Measurements from ENCODE around the gene KLC1.

The KLC1 gene

GRCh38 chr14:103721334-103722120 is 92.5 kb downstream of the KLC1 start:
- DNase-seq (ENCODE audit: low read depth), result peak; percentile 33

DNA sequence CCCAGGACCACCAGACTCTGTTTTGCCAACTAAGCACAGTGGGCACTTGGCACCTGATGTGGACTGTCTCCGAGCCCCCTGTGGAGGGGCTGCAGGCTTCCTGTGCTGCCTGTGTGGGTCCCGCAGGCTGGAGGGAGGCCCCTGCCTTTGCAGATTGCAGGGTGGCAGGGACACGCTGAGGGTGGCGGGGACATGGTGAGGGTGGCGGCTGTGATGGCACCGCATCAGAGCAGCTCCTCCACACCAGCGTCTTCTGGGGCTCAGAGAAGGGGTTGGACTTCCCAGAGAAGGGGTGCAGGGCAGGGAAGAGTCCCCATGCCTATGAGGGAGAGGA is 94.7 kb downstream of the KLC1 start:
- no peak for DNase-seq (ENCODE audit: low read depth)

GRCh38 chr14:103724116-103724515 is 95.1 kb downstream of the KLC1 start:
- no peak for DNase-seq (ENCODE audit: low read depth)

- no peak for DNase-seq (ENCODE audit: low read depth)
Measured at GRCh38 chr14:103725001-103725682, 96.1 kb downstream of the KLC1 start.

DNA sequence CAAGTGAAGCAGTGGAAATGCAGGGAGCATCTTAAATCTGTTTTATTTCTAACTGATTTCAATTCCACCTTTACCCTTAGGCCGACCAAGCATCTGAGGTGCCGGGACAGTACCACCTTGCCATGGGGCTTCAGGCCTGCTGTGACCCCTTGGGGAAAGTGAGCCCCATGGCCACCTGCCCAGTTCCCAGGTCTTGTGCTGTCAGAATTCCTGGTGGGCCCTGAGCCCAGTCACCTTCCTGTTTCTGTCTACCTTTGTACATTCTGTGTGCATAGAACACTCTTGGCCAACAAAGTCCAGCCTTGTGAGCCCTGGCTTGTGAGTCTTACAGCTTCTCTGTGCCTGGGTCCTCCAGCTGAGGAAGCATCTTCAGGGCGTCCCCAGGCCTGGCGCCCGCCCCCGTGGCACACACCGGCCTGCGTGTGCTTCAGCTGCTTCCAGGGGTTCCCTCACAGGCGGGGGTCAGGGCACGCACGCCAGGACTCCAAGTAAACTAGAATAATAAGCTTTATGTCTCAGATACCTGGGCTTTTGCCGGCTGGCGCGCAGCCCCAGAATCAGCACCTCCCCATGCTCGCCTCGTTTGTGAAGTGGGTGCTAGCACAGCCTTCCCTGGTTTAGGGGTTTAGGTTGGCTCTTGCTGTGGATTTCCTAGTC is 96.9 kb downstream of the KLC1 start:
- DNase-seq (ENCODE audit: low read depth), result no peak

DNA sequence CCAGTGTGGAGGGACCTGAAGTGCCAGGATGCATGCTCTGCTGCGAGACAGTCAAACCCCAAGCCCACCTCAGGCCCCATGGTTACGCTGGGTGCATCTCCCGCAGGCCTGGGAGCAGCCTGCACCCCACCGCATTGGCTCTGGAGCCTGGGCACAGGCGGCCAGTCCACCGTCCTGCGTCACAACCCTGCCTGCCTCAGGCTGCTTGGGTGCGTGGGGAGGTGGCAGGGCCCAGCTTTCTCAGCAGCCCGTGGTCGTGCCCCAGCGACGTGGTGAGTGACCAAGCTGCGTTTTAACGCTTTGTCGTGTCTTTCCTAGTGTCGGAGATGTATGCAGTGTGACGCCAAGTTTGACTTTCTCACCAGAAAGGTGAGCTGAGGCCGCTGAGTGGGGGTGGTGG is 97.5 kb downstream of the KLC1 start:
- DNase-seq (ENCODE audit: low read depth), result no peak

DNA sequence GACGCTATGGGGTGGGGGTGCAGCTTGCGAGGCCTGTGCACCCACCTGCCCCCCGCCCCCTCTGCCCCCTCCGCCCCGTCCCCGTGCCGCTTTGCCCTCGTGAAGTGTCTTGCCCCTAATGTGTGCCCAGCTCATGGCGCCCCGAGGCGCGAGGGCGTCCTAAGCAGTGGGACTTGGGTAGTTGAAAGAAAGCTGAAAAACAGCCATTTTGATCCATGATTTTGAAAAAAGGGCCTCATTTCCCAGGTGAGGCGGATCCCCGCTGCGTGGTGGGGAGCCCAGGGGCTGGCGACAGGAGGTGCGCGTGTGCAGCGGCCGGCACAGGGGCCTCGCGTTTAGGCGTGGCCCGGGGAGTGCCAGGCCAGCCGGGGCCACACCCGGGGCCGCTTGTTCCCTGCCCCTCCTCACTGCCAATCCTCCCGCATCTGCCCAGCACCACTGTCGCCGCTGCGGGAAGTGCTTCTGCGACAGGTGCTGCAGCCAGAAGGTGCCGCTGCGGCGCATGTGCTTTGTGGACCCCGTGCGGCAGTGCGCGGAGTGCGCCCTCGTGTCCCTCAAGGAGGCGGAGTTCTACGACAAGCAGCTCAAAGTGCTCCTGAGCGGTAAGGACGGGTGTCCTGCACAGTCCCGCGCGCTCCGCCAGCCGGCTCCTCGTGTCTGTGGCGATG is 98.4 kb downstream of the KLC1 start:
- no peak for DNase-seq (ENCODE audit: low read depth)

DNA sequence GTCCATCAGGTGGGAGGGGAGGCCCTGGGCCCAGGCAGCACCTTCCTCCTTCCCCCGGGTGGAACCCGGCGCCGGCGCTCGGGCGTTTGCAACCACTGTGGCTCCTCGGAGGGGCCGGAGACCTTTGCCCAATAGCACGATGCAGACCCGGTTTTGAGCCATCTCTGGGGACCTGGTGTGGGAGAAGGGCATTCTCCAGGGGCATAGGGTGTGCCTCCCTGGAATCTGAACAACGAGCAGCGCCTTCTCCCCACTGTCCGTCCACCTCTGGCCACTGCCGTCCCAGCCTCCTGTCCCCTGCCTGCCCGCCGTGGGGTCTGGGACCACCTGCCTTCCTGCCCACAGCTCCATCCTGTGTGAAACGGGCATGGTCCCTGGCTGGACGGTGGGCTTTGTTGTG is 99.1 kb downstream of the KLC1 start:
- DNase-seq (ENCODE audit: low read depth), result no peak

GRCh38 chr14:103728721-103729120 is 99.7 kb downstream of the KLC1 start:
- DNase-seq (ENCODE audit: low read depth), result no peak

GRCh38 chr14:103729496-103730448 is 100.8 kb downstream of the KLC1 start:
- no peak for DNase-seq (ENCODE audit: low read depth)

GRCh38 chr14:103730490-103731035 is 101.6 kb downstream of the KLC1 start:
- no peak for DNase-seq (ENCODE audit: low read depth)

- DNase-seq (ENCODE audit: low read depth), result no peak
Measured at GRCh38 chr14:103731481-103731880, 102.5 kb downstream of the KLC1 start.

DNA sequence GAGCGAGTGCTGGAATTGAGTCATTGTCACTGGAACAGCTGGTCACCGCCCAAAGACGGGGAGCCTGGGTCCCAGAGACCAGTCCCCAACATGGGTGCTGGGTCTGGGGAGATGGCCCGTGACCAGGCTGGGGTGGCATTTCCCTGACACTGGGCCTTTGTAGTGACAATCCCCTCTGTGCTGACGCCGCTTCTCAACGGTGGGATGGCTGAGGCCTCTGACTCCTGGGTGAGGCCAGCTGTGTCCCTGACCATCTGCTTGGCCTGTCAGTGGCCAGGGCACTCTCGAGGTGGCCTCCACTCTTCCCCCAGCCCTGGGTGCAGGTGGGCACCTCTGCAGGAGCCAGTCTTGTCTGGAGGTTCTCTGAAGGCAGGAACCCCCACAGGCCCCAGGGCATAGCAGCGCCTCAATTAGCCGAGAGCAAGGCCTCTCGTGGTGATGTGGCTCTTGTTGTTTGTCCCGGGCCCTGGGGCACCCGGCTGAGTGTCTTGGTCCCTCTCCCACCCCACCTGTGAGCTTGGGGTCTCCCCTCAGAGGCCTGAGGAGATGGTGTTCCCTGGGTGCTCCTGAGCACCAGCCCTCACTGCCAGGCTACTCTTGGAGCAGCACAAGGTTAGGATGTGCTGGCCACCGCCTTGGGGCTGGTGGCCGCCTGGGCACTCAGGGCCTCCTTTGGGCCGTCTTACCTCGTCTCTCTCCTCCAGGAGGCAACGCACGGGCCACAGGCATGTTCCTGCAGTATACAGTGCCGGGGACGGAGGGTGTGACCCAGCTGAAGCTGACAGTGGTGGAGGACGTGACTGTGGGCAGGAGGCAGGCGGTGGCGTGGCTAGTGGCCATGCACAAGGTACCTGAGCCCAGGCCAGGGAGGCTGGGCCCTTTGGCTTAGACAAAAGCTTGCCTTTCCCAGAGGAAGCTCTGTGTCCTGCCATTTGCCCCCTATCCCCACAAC is 103.2 kb downstream of the KLC1 start:
- DNase-seq (ENCODE audit: low read depth), result no peak

- DNase-seq (ENCODE audit: low read depth), result no peak
Measured at GRCh38 chr14:103732868-103733620, 104.0 kb downstream of the KLC1 start.

DNA sequence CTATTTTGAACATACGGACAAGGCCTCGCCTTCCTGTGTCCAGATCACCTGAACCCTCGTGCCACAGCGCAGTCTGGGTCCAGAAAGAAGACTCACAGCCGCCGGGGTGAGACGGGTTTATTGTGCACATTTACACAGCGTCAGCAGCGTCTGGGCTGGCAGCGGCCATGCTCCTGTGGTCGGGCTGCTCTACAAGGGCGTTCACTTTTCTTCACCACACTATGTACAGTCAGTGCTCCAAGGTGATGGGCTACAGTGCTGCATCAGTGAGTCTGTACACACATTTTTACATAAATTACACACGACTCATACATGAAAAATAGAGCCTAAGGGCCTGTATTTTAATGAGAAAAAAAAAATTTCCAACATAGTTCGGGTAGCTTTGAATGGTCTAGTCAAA is 104.6 kb downstream of the KLC1 start:
- DNase-seq (ENCODE audit: low read depth), result no peak

- no peak for DNase-seq (ENCODE audit: low read depth)
Measured at GRCh38 chr14:103734081-103734888, 105.3 kb downstream of the KLC1 start.

DNA sequence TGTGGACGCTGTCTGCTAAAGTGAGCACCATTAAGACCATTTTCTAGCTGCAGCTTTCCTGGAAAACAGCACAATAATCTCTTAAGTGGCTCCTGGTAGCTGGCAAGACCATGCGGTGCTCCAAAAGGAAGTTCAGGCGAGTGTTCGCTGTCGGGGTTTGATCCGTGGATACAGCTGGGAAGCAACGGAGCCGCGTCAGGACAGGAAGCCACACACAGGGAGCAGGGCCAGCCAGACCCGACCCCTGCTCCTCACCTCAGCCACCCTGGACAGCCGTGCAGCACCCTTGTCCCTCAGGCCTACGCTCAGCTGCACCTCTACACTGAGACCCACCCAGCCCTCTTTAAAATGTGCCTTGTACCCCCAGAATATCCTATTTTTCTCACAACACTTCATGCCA is 106.0 kb downstream of the KLC1 start:
- no peak for DNase-seq (ENCODE audit: low read depth)

- DNase-seq (ENCODE audit: low read depth), result no peak
Measured at GRCh38 chr14:103735439-103735814, 106.4 kb downstream of the KLC1 start.

All from activated T-helper 9 cell treated with anti-CD3 and anti-CD28 coated beads, Interleukin-2, amount 50 U/mL, for 16 hours (primary cell).